GM23338 (cell line): ENCODE data around the gene KRT84. TPM values are rescaled to one million over a fixed set of nuclear protein-coding genes. Genes with fewer than 3 reads are reported as not detected.

ENCODE experiments used
- ATAC-seq: fragments of 200-7000 bp; cut with Tn5 transposase; 3 replicates; pipeline ENCODE4 v1.9.1; 2020
- DNase-seq: peaks from one replicate; pipeline ENCODE4 v3.0.0-alpha.2; 2015; ENCODE audit warnings: low spot score
- H2AFZ ChIP-seq: fragments of 200-600 bp; sonication (generic); 2 replicates; pipeline ENCODE4 v1.8.0; 2016; ENCODE audit warnings: antibody characterized with exemption, mild to moderate bottlenecking, moderate library complexity
- H3F3A ChIP-seq: fragments of 200-600 bp; sonication (generic); replicated peaks from 2 replicates; pipeline ENCODE4 v1.8.0; 2017; ENCODE audit warnings: antibody characterized with exemption, mixed run types, low read depth
- H3K27ac ChIP-seq: fragments of 200-600 bp; sonication (generic); 2 replicates; pipeline ENCODE4 v1.6.1; 2016; ENCODE audit warnings: low read depth
- H3K27me3 ChIP-seq: fragments of 200-600 bp; sonication (generic); 2 replicates; pipeline ENCODE4 v1.8.0; 2016; ENCODE audit warnings: mild to moderate bottlenecking, mixed run types, moderate library complexity; ENCODE audit not compliant: insufficient read depth
- H3K36me3 ChIP-seq: fragments of 200-600 bp; sonication (generic); 2 replicates; pipeline ENCODE4 v1.8.0; 2016; ENCODE audit warnings: mild to moderate bottlenecking; ENCODE audit not compliant: insufficient read depth
- H3K4me1 ChIP-seq: fragments of 200-600 bp; sonication (generic); 2 replicates; pipeline ENCODE4 v1.8.0; 2016; ENCODE audit warnings: mild to moderate bottlenecking, moderate library complexity; ENCODE audit not compliant: insufficient read depth
- H3K4me2 ChIP-seq: fragments of 200-600 bp; sonication (generic); 2 replicates; pipeline ENCODE4 v1.7.1; 2017; ENCODE audit warnings: mixed run types
- H3K4me3 ChIP-seq: fragments of 200-600 bp; sonication (generic); 2 replicates; pipeline ENCODE4 v1.6.1; 2016; ENCODE audit warnings: mixed run types
- H3K79me2 ChIP-seq: fragments of 200-600 bp; sonication (generic); replicated peaks from 2 replicates; pipeline ENCODE4 v1.8.0; 2017; ENCODE audit warnings: mild to moderate bottlenecking; ENCODE audit not compliant: insufficient read depth
- H3K9me2 ChIP-seq: fragments of 200-600 bp; sonication (generic); 2 replicates; pipeline ENCODE4 v1.8.0; 2017; ENCODE audit not compliant: insufficient read depth
- H4K20me1 ChIP-seq: fragments of 200-600 bp; sonication (generic); replicated peaks from 2 replicates; pipeline ENCODE4 v1.8.0; 2017; ENCODE audit warnings: mild to moderate bottlenecking; ENCODE audit not compliant: insufficient read depth
- H3K27ac Mint-ChIP-seq: 2 replicates; pipeline ENCODE4 v1.8.0; 2020; ENCODE audit warnings: inconsistent platforms, mild to moderate bottlenecking, moderate library complexity, mixed read lengths
- H3K27me3 Mint-ChIP-seq: 3 replicates; pipeline ENCODE4 v1.8.0; 2022; ENCODE audit warnings: low read depth, mild to moderate bottlenecking, moderate library complexity, mixed read lengths, inconsistent platforms; ENCODE audit not compliant: insufficient read depth, poor library complexity
- H3K36me3 Mint-ChIP-seq: 3 replicates; pipeline ENCODE4 v1.8.0; 2021; ENCODE audit warnings: low read depth, mild to moderate bottlenecking, inconsistent platforms, moderate library complexity, mixed read lengths
- H3K4me1 Mint-ChIP-seq: 3 replicates; pipeline ENCODE4 v1.8.0; 2020; ENCODE audit warnings: mild to moderate bottlenecking, inconsistent platforms, mixed read lengths
- H3K4me3 Mint-ChIP-seq: 3 replicates; pipeline ENCODE4 v1.8.0; 2021; ENCODE audit warnings: moderate library complexity, mild to moderate bottlenecking, inconsistent platforms, mixed read lengths
- H3K9me3 Mint-ChIP-seq: 3 replicates; pipeline ENCODE4 v1.8.0; 2020; ENCODE audit warnings: moderate library complexity, mild to moderate bottlenecking, inconsistent platforms, mixed read lengths
- CREB1 ChIP-seq: fragments of 250-450 bp; sonication (Bioruptor Pico); IDR thresholded peaks from 2 replicates; pipeline ENCODE4 v1.5.0; 2020; ENCODE audit warnings: low read depth, mild to moderate bottlenecking, moderate library complexity
- CTCF ChIP-seq, 2 experiments: fragments of 200-600 bp in 1 of 2; sonication (generic) in 1 of 2; conservative IDR thresholded peaks; 2 replicates each; pipeline versions ENCODE4 v1.5.1 to v1.6.1; 2016 to 2017; ENCODE audit warnings: antibody characterized with exemption in 2 of 2, low read depth in 2 of 2, mild to moderate bottlenecking in 2 of 2, moderate library complexity in 1 of 2
- ETS1 ChIP-seq: IDR thresholded peaks from 2 replicates; pipeline ENCODE4 v1.6.1; 2016; ENCODE audit warnings: antibody characterized with exemption
- EZH2 ChIP-seq: fragments of 200-600 bp; sonication (generic); IDR thresholded peaks from one replicate; pipeline ENCODE4 v1.8.0; 2017; ENCODE audit warnings: antibody characterized with exemption, mild to moderate bottlenecking, low read depth; ENCODE audit not compliant: unreplicated experiment
- POLR2AphosphoS5 ChIP-seq: IDR thresholded peaks from 2 replicates; pipeline ENCODE4 v1.6.1; 2016; ENCODE audit warnings: antibody characterized with exemption, low read depth
- STAT1 ChIP-seq: IDR thresholded peaks from one replicate; pipeline ENCODE4 v1.6.1; 2016; ENCODE audit warnings: antibody characterized with exemption; ENCODE audit not compliant: unreplicated experiment
- ZNF114 ChIP-seq: fragments of 250-450 bp; sonication (Bioruptor Pico); IDR thresholded peaks from 2 replicates; pipeline ENCODE4 v1.5.0; 2020; ENCODE audit warnings: mild to moderate bottlenecking, moderate library complexity
- polyA plus RNA-seq: library from polyadenylated mRNA; unstranded; fragments of >200 nt; fragmentation: Nextera tagmentation; extraction: Ambion mirVana; gene quantifications from 2 replicates; pipeline ENCODE4 v1.2.1, GENCODE V29; 2016
- total RNA-seq: library from RNA; depleted of rRNA; stranded (reverse); fragments of >200 nt; shearing (Covaris generic); gene quantifications from 2 replicates; pipeline ENCODE4 v1.2.3, GENCODE V29; 2014
- TF ChIP-seq, protein P1 (sequence below): IDR thresholded peaks from one replicate; pipeline ENCODE4 v1.6.1; 2018; ENCODE audit warnings: antibody characterized with exemption; ENCODE audit not compliant: unreplicated experiment

The KRT84 gene
- total and polyA plus RNA-seq, 2 experiments from 2014 or later: not detected

DNA sequence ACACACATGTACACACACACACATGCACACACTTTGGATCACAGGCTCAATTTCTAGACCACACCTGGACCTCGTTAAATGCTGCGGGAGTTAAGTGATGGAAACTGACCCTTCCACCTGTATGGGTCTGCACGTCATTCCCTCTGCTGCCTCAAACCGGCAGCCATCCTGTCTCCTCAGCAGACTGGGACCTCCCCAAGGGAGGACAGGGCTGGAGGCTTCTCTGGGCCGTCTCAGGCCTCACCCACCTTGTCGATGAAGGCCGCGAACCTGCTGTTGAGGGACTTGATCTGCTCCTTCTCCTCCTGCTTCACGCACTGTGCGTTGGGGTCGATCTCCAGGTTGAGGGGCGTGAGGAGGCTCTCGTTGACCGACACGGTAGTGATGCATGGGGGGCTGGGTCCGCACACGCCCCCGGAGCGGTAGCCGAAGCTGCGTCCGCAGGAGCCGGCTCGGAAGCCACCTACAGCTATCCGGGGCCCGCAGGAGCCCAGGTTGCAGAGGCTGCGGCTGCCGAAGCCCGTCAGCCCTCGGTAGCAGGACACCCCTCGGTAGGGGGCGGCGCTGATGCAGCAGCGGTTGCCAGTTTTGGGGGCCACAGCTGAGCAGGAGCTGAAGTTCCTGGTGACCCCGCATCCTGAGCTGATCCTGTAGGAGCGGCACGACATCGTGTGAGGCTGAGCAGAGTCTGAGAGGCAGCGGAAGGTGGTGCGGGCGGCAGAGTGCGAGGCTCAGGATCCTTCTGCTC lies 18.5 kb downstream of the KRT84 start, which contains the start of gene KRT85:
Gene KRT85, minus strand, starts transcription at position 744 of the 748 bp plus-strand sequence. Its CDS starts 76 bp downstream, at position 668.
- Mint-ChIP-seq H3K36me3 (no peaks in the 10 kb centered on the region; the same call in 2 of the 3 replicates), H3K4me1 (peaks cover 3% of the 10 kb centered on the region; the same call in 1 of the 3 replicates), H3K9me3 (no peaks in the 10 kb centered on the region), H3K27me3 (peaks cover 2% of the 10 kb centered on the region), H3K27ac (no peak within 1 kb of the TSS), H3K4me3 (no peak within 1 kb of the TSS; the same call in 2 of the 3 replicates)
- ATAC-seq: peak; percentile 24; the same call in 2 of the 3 replicates
- H3K4me1 ChIP-seq: no peaks in the 10 kb centered on the region
- no peaks in the 10 kb centered on the region for H3K36me3 ChIP-seq
- no peak within 1 kb of the TSS for H3K4me2 ChIP-seq
- H4K20me1 ChIP-seq: no peaks in the 10 kb centered on the region
- H3K27ac ChIP-seq: no peak within 1 kb of the TSS
- H3K27me3 ChIP-seq: no peaks in the 10 kb centered on the region
- TF ChIP-seq POLR2AphosphoS5: no peak
- TF ChIP-seq CTCF (conservative IDR thresholded peaks at IDR 0.05; ENCODE audit: low read depth in 2 of 2): peak in 1 of 2 experiments; percentile 13; a peak in 1 of 4 replicates
- H3F3A ChIP-seq: no peaks in the 10 kb centered on the region
- H3K9me2 ChIP-seq: no peaks in the 10 kb centered on the region
- no peak within 1 kb of the TSS for H3K4me3 ChIP-seq
- H3K79me2 ChIP-seq: no peaks in the 10 kb centered on the region
- no peak within 1 kb of the TSS for H2AFZ ChIP-seq
- peak; percentile 13 for DNase-seq

DNA sequence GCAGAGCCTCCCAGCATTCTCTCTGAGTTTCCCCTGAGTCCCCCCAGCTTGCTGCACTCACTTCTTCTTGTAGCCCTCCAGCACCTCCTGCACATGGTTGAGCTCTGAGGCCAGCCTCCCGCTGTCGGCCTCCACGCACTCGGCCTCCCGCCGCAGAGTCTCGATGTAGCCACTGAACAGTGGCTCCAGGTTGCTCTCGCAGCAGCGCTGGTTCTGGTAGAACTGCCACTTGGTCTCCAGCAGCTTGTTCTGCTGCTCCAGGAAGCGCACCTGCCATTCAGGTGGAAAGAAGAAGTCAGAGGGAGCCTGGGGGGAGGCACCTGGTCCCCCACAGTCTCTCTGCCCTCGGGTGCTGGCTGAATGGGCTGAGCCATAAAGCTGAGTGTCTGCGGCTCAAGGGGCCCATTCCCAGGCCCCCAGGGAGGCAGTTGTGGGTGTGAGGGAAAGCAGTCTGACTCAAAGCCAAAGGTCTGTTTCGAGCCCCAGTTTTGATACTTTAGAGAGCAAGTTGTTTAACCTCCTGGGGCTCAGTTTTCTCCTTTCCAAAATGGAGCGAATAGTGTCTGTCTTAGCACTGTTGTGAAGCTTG lies 20.5 kb downstream of the KRT84 start:
- Mint-ChIP-seq H3K4me1 (no peaks in the 10 kb centered on the region), H3K27ac (no peak overlapping the region), H3K4me3 (no peak overlapping the region), H3K9me3 (no peaks in the 10 kb centered on the region), H3K27me3 (peaks cover 2% of the 10 kb centered on the region), H3K36me3 (no peaks in the 10 kb centered on the region)
- Histone ChIP-seq H3K79me2 (no peaks in the 10 kb centered on the region), H3F3A (no peaks in the 10 kb centered on the region), H3K27ac (no peak overlapping the region), H3K4me3 (no peak overlapping the region), H2AFZ (no peak overlapping the region), H3K4me2 (no peak overlapping the region), H3K4me1 (no peaks in the 10 kb centered on the region), H3K9me2 (no peaks in the 10 kb centered on the region), H3K27me3 (no peaks in the 10 kb centered on the region), H3K36me3 (no peaks in the 10 kb centered on the region), H4K20me1 (no peaks in the 10 kb centered on the region)
- DNase-seq (no peak), ATAC-seq (no peak)
- TF ChIP-seq CREB1 (no peak), STAT1 (no peak), ETS1 (no peak), CTCF (conservative IDR thresholded peaks at IDR 0.05; ENCODE audit: low read depth in 2 of 2) (no peak), ZNF114 (CRISPR knock-in tag) (no peak), POLR2AphosphoS5 (no peak), EZH2 (no peak)
- TF ChIP-seq, protein P1, sequence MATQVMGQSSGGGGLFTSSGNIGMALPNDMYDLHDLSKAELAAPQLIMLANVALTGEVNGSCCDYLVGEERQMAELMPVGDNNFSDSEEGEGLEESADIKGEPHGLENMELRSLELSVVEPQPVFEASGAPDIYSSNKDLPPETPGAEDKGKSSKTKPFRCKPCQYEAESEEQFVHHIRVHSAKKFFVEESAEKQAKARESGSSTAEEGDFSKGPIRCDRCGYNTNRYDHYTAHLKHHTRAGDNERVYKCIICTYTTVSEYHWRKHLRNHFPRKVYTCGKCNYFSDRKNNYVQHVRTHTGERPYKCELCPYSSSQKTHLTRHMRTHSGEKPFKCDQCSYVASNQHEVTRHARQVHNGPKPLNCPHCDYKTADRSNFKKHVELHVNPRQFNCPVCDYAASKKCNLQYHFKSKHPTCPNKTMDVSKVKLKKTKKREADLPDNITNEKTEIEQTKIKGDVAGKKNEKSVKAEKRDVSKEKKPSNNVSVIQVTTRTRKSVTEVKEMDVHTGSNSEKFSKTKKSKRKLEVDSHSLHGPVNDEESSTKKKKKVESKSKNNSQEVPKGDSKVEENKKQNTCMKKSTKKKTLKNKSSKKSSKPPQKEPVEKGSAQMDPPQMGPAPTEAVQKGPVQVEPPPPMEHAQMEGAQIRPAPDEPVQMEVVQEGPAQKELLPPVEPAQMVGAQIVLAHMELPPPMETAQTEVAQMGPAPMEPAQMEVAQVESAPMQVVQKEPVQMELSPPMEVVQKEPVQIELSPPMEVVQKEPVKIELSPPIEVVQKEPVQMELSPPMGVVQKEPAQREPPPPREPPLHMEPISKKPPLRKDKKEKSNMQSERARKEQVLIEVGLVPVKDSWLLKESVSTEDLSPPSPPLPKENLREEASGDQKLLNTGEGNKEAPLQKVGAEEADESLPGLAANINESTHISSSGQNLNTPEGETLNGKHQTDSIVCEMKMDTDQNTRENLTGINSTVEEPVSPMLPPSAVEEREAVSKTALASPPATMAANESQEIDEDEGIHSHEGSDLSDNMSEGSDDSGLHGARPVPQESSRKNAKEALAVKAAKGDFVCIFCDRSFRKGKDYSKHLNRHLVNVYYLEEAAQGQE: no peak
